GM12864 (cell line): ENCODE measurements around the gene MAP4K4.

Experiments
- DNase-seq: peaks from one replicate; pipeline ENCODE4 v3.0.0-alpha.2; 2011; ENCODE audit warnings: low read depth
- H3K4me3 ChIP-seq: 2 replicates; pipeline ENCODE4 v1.5.1; 2011; ENCODE audit warnings: mild to moderate bottlenecking, low read depth, low read length, control low read depth
- CTCF ChIP-seq: IDR thresholded peaks from 2 replicates; pipeline ENCODE4 v1.5.1; 2011; ENCODE audit warnings: low read depth, mild to moderate bottlenecking, moderate library complexity, low read length, control low read depth, inconsistent platforms; ENCODE audit errors: missing control alignments

Gene MAP4K4

GRCh38 chr2:101871480-101871879 is 174.0 kb downstream of the MAP4K4 start:
- DNase-seq, result no peak
- TF ChIP-seq CTCF, result no peak
- no peak overlapping the region for H3K4me3 ChIP-seq

GRCh38 chr2:101872480-101872879 is 175.0 kb downstream of the MAP4K4 start:
- TF ChIP-seq CTCF, result no peak
- no peak overlapping the region for H3K4me3 ChIP-seq
- no peak for DNase-seq

- no peak overlapping the region for H3K4me3 ChIP-seq
- TF ChIP-seq CTCF, result no peak
- DNase-seq, result no peak
Measured at GRCh38 chr2:101873543-101873942, 176.0 kb downstream of the MAP4K4 start.

GRCh38 chr2:101874069-101874468 is 176.6 kb downstream of the MAP4K4 start:
- no peak for TF ChIP-seq CTCF
- no peak for DNase-seq
- H3K4me3 ChIP-seq, result no peak overlapping the region

- TF ChIP-seq CTCF, result no peak
- H3K4me3 ChIP-seq, result no peak overlapping the region
- DNase-seq, result no peak
Measured at GRCh38 chr2:101879466-101879865, 182.0 kb downstream of the MAP4K4 start.

GRCh38 chr2:101881131-101881530 is 183.6 kb downstream of the MAP4K4 start:
- DNase-seq, result no peak
- no peak overlapping the region for H3K4me3 ChIP-seq
- TF ChIP-seq CTCF, result no peak

- no peak for TF ChIP-seq CTCF
- H3K4me3 ChIP-seq, result no peak overlapping the region
- no peak for DNase-seq
Measured at GRCh38 chr2:101882769-101883307, 185.3 kb downstream of the MAP4K4 start.
